Femur (tissue), 1 donor: ENCODE data around the gene TMEM134.
"Not testable (repeated sequence)": the region's sequence is repeated elsewhere in the genome, so short reads cannot be mapped to it uniquely, and the experiment has no call there.

Source experiments
- DNase-seq: peaks from one replicate; pipeline ENCODE4 v3.0.0-alpha.2; 2017

TMEM134 gene

DNA sequence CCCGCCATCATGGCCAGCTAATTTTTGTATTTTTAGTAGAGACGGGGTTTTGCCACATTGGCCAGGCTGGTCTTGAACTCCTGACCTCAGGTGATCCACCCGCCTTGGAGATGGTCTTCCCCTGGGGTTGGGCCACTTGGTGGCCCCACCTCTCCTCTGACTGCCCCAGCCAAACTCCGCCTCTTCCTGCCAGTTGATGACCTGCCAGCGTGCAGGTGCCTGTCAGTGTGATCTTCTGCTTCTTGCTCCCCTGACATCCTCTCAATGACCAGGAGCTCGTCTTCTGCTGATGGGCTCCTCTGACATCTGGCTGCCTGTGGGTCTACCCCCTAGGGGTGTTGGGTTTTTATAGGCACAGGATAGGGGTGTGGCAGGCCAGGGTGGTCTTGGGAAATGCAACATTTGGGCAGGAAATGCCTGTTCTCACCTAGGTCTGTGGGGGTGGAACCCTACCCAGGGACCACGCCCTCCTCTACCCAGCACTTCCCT lies 16.9 kb upstream of the TMEM134 start:
- not testable (repeated sequence) for DNase-seq

GRCh38 chr11:67484847-67485311 lies 15.8 kb upstream of the TMEM134 start:
- DNase-seq: no peak

GRCh38 chr11:67483831-67484665 lies 15.0 kb upstream of the TMEM134 start:
- DNase-seq: no peak

GRCh38 chr11:67482827-67483798 lies 14.1 kb upstream of the TMEM134 start, which contains the start of gene AIP:
Gene AIP (plus strand): TSS chr11:67483026. CDS start chr11:67483159, 133 bp downstream.
- DNase-seq: peak; percentile 99

DNA sequence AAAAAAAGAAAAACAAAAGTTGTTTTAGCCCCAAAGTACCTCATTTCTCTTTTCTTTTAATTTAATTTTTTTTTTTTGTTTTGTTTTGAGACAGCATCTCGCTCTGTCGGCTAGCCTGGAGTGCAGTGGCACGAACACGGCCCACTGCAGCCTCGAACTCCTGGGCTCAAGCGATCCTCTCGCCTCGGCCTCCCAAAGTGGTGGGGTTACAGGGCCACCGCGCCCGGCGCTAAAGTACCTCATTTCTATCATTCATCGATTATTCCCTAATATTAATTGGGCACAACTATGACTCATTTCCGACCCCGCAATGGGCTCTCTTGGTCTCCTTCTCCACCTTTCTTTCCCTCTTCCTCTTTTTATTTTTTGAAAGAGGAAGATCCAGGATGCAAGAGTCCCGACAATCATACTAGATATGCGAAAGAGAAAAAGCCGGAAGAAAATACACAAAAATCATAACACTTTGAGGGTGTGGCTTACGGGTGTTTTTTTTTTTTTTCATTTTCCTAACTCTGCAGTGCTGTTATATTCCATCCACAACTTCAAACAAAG lies 13.3 kb upstream of the TMEM134 start:
- DNase-seq: no peak

DNA sequence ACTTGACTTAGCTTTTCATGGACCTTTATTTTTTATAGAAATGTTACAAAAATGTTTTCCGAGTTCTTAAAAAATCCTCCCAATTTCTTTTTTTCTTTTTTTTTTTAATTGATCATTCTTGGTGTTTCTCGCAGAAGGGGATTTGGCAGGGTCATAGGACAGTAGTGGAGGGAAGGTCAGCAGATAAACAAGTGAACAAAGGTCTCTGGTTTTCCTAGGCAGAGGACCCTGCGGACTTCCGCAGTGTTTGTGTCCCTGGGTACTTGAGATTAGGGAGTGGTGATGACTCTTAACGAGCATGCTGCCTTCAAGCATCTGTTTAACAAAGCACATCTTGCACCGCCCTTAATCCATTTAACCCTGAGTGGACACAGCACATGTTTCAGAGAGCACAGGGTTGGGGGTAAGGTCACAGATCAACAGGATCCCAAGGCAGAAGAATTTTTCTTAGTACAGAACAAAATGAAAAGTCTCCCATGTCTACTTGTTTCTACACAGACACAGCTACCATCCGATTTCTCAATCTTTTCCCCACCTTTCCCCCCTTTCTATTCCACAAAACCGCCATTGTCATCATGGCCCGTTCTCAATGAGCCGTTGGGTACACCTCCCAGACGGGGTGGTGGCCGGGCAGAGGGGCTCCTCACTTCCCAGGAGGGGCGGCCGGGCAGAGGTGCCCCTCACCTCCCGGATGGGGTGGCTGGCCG lies 8.4 kb upstream of the TMEM134 start:
- not testable (repeated sequence) for DNase-seq

- not testable (repeated sequence) for DNase-seq
These were observed 7.6 kb upstream of the TMEM134 start for GRCh38 chr11:67476692-67477091.

- DNase-seq: no peak
These were observed 3.8 kb upstream of the TMEM134 start for GRCh38 chr11:67472882-67473281.

DNA sequence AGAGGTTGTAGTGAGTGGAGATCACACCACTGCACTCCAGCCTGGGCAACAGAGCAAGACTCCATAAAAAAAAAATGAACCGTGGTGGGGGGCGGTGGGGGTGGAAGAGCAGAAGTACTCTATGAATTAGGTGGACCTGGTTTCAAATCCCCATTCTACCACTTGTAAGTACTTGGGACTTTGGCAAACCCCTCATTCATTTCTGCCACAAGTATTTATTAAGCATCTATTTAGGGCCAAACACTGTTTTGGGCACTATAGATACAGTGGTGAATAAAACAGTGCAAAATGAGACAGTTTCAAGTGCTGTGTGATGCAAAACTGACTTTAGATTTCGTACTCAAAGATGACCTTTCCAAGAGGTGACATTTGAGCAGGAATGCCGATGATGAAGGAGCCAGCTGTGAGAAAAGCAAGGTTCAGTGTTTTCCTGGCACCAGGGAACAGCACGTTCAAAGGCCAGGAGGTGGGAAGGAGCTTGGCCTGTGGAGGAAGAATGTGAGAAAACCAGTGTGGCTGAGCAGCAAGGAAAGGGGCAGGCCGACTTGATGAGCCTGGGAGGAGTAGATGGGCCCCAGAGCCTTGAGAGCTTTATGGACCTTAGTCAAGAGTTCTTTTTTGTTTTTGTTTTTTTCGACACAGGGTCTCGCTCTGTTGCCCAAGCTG lies 1.4 kb upstream of the TMEM134 start:
- no peak for DNase-seq

GRCh38 chr11:67469508-67469811 lies 409 bp upstream of the TMEM134 start:
- DNase-seq: no peak

- DNase-seq: no peak
These were observed 644 bp downstream of the TMEM134 start for GRCh38 chr11:67468456-67468758.

- DNase-seq: no peak
These were observed 995 bp downstream of the TMEM134 start for GRCh38 chr11:67468056-67468455.

DNA sequence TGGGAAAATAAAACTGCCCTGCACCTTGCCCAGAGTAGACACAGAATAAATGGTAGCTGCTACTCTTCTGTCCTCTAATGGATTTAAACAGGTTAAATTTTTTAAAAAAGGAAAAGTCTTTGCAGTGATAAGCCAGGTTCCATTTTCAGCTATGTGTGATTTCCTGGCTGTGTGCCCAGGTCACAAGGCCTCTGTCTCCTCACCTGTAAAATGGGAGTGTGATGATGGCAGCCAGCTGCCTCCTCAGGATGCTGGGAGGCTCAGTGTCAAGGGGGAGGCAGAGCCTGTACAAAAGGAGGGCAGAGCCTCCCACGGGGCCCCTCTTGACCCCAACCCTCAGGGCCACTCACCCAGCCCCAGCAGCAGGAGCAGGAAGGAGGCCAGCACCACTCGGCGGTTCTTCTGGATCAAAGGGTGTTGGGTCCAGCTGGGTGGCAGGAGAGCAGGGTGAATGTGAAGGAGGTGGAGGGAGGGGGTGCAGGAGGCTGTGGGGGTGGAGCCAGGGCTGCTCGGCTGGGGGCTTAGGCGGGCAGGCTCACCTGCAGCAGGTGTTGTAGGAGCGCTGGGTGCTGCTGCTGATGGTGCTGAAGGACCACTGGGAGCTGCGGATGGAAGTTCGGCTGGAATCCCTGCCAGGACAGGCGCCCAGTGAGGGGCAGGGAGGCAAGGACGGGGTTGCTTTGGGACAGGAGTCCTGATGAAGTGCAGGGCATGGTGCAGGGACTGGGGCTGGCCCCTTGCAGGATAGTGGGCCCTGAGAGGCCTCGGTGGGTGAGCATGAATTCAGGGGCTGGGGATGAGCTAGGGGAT lies 1.9 kb downstream of the TMEM134 start:
- no peak for DNase-seq

- DNase-seq: no peak
These were observed 2.7 kb downstream of the TMEM134 start for GRCh38 chr11:67466367-67466766.

- DNase-seq: not testable (repeated sequence)
These were observed 3.5 kb downstream of the TMEM134 start for GRCh38 chr11:67465530-67465929.

DNA sequence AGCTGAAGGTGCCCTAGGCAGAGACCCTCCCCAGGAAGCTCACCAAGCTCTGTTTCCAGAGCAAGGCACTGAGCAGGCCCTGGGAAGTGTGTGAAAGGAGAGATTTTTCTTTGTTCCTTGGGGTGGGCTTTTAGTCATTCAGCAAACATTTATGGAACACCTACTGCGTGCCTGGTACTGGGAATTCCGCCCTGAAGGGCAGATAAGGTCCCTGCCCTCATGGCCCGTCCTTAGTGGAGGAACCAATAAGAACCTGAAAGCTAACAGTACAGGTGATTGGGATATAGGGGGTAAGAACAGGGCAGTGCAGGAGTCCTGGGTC lies 3.9 kb downstream of the TMEM134 start:
- DNase-seq: no peak

- peak; percentile 90 for DNase-seq
These were observed 4.5 kb downstream of the TMEM134 start for GRCh38 chr11:67464411-67465188.

GRCh38 chr11:67463680-67464410 lies 5.2 kb downstream of the TMEM134 start:
- DNase-seq: no peak

GRCh38 chr11:67463186-67463585 lies 5.9 kb downstream of the TMEM134 start:
- no peak for DNase-seq

DNA sequence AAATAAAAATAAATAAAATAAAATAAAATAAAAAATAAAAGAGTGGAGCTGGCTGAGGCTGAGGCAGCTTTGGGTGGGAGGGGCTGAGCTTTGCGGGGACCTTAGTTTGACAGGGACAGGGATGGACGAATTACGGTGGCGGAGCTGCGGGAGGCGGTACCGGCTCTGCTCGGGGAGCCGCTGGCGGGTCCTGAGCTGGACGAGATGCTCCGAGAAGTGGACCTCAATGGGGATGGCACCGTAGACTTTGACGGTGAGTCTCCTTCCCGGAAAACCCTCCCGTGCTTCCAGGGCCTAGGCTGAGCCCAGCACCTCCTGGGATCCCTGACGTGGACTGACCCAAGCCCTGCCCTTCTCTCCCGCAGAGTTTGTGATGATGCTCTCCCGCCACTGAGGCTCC lies 10.8 kb downstream of the TMEM134 start:
- DNase-seq: no peak
